ENCODE data around the gene TMX2. TPM values are rescaled to one million over a fixed set of nuclear protein-coding genes. Genes with fewer than 3 reads are reported as not detected.
"Not testable (repeated sequence)": the region's sequence is repeated elsewhere in the genome, so short reads cannot be mapped to it uniquely, and the experiment has no call there.

Gene TMX2
- polyA plus RNA-seq, 4 donors: 43.4 to 152 (median 81.3) TPM

DNA sequence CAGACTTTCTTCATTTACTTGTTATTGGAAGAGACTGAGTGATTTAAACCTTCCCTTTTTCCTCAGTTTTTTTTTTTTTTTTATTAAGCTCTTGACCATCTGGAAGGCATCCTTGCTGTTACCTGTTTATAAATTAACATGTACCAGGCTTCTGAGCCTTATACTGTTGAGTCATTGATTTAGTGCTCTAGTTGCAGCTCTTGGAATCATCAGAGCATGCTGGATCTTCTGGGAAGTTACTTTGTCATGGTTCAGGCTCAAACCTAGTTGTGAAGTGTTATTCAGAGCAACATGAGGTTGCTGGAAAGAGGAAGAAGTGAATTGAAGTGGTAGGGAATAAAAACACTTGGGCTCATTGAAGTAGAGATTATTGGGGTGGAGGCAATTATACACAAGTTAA lies 38.1 kb upstream of the TMX2 start:
- DNase-seq (no peak), FAIRE-seq (no peak)
- no peak overlapping the region for H3K4me3 ChIP-seq (ENCODE audit: low read depth in 1 of 3, low read length in 3 of 3)
- peaks cover 0 to 10% (median 3%) of the 10 kb centered on the region in 3 donors for H3K4me1 ChIP-seq (ENCODE audit: control insufficient read depth in 3 of 3, insufficient read depth in 2 of 3, low read depth in 1 of 3, low read length in 2 of 3)
- peaks cover 7 to 18% (median 17%) of the 10 kb centered on the region in 3 donors for H3K36me3 ChIP-seq (ENCODE audit: control insufficient read depth in 3 of 3, insufficient read depth in 2 of 3, low read depth in 1 of 3, low read length in 3 of 3)
- no peaks in the 10 kb centered on the region for H3K9me3 ChIP-seq (ENCODE audit: control insufficient read depth in 2 of 2, insufficient read depth in 1 of 2, low read depth in 1 of 2, low read length in 1 of 2)
- H3K27me3 ChIP-seq (ENCODE audit: control insufficient read depth in 3 of 3, insufficient read depth in 3 of 3, low read length in 3 of 3): no peaks in the 10 kb centered on the region
- H3K27ac ChIP-seq (ENCODE audit: low read depth in 1 of 3, low read length in 2 of 3): no peak overlapping the region

DNA sequence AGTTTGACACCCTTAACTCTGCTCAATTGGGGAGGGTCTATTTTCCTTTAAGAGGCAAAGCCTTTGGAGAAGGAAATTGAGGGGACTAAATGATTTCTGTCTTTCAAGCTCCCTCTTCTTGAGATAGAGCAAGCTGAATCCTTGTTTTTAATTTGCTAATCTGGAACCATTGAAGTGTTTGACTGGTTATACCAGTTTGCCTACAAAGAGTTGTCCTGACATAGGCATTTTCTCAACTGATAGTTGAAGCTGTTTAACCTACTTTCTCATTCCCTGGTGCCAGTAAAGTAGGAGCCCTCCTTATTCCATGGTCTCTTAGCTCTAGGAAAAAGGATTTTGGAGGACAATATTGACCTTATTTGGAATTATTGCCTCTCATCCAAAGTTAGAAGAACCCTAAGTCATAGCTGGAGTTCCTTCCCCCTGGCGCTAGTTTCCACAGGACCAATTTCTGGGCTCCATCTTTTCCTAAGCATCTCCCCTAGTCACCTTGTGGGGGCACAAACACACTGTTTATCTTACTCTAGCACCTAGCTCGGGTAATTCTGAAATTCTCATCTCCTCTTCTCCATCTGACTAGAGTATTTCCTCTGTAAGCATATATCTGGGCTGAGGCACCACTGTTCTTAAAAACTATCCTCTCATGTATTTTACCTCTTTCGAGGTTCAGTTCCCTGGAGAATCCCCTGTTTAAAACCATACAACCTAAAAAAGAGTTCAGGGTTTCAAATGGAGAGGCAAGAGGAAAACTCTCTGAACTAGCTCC lies 37.0 kb upstream of the TMX2 start:
- Histone ChIP-seq H3K9me3 (ENCODE audit: control insufficient read depth in 2 of 2, insufficient read depth in 1 of 2, low read depth in 1 of 2, low read length in 1 of 2) (no peaks in the 10 kb centered on the region), H3K4me3 (ENCODE audit: low read depth in 1 of 3, low read length in 3 of 3) (no peak overlapping the region), H3K36me3 (ENCODE audit: control insufficient read depth in 3 of 3, insufficient read depth in 2 of 3, low read depth in 1 of 3, low read length in 3 of 3) (peaks cover 7 to 21% (median 18%) of the 10 kb centered on the region in 3 donors), H3K4me1 (ENCODE audit: control insufficient read depth in 3 of 3, insufficient read depth in 2 of 3, low read depth in 1 of 3, low read length in 2 of 3) (peaks cover 0 to 12% (median 0%) of the 10 kb centered on the region in 3 donors), H3K27ac (ENCODE audit: low read depth in 1 of 3, low read length in 2 of 3) (no peak overlapping the region), H3K27me3 (ENCODE audit: control insufficient read depth in 3 of 3, insufficient read depth in 3 of 3, low read length in 3 of 3) (no peaks in the 10 kb centered on the region)
- no peak for FAIRE-seq
- no peak for DNase-seq
- 78 to 90% (median 80%) methylated on average over 3 of the region's 3 CpGs for WGBS, 3 donors

DNA sequence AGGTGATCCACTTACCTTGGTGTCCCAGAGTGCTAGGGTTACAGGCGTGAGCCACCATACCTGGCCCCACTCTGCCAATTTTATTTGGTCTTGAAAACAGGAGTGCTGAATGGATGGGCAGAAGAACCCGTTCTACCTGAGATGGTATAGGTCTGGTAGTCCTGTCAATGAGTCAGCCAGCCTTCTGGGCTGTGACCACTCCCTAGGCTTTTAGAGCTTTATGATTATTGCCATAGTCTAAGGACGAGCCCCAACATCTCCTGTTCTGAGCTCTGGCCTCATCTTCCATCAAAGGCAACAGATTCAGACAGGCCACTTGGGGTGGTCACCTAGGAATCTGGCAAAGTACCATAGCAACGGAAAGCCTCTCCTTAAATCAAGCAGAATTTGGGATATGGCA lies 33.0 kb upstream of the TMX2 start:
- no peak for FAIRE-seq
- no peak overlapping the region for H3K4me3 ChIP-seq (ENCODE audit: low read depth in 1 of 3, low read length in 3 of 3)
- H3K4me1 ChIP-seq (ENCODE audit: control insufficient read depth in 3 of 3, insufficient read depth in 2 of 3, low read depth in 1 of 3, low read length in 2 of 3): peaks cover 0 to 11% (median 0%) of the 10 kb centered on the region in 3 donors
- H3K9me3 ChIP-seq (ENCODE audit: control insufficient read depth in 2 of 2, insufficient read depth in 1 of 2, low read depth in 1 of 2, low read length in 1 of 2): no peaks in the 10 kb centered on the region
- H3K36me3 ChIP-seq (ENCODE audit: control insufficient read depth in 3 of 3, insufficient read depth in 2 of 3, low read depth in 1 of 3, low read length in 3 of 3): peaks cover 6 to 20% (median 15%) of the 10 kb centered on the region in 3 donors
- 54 to 83% (median 67%) methylated on average over 4 of the region's 4 CpGs for WGBS, 3 donors
- no peaks in the 10 kb centered on the region for H3K27me3 ChIP-seq (ENCODE audit: control insufficient read depth in 3 of 3, insufficient read depth in 3 of 3, low read length in 3 of 3)
- H3K27ac ChIP-seq (ENCODE audit: low read depth in 1 of 3, low read length in 2 of 3): peak overlapping the region in 2 of 3 donors; percentile 5 to 57
- DNase-seq: peak in 1 of 2 donors; percentile 45

DNA sequence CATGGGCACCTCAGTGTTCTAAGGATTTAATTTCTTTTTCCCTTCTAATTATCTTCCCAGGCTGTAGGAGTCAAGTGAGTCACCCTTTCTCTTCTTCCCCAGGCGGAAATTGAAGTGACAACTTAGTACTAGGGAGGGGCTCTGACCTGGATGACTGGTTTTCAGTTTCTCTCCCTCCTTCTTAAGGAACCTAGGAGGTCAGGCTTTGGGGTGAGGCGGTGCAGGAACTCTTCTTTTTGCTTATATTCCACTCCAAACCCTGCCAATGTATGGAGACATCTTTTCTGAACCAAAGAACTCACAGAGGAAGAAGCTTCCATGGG lies 31.9 kb upstream of the TMX2 start:
- Histone ChIP-seq H3K27me3 (ENCODE audit: control insufficient read depth in 3 of 3, insufficient read depth in 3 of 3, low read length in 3 of 3) (no peaks in the 10 kb centered on the region), H3K9me3 (ENCODE audit: control insufficient read depth in 2 of 2, insufficient read depth in 1 of 2, low read depth in 1 of 2, low read length in 1 of 2) (no peaks in the 10 kb centered on the region), H3K36me3 (ENCODE audit: control insufficient read depth in 3 of 3, insufficient read depth in 2 of 3, low read depth in 1 of 3, low read length in 3 of 3) (peaks cover 12 to 30% (median 12%) of the 10 kb centered on the region in 3 donors), H3K4me3 (ENCODE audit: low read depth in 1 of 3, low read length in 3 of 3) (no peak overlapping the region), H3K27ac (ENCODE audit: low read depth in 1 of 3, low read length in 2 of 3) (peak overlapping the region in 2 of 3 donors; percentile 24 to 57), H3K4me1 (ENCODE audit: control insufficient read depth in 3 of 3, insufficient read depth in 2 of 3, low read depth in 1 of 3, low read length in 2 of 3) (peaks cover 0 to 10% (median 0%) of the 10 kb centered on the region in 3 donors)
- 53 to 67% (median 65%) methylated on average over 2 of the region's 2 CpGs for WGBS, 3 donors
- peak in 1 of 2 donors; percentile 72 for DNase-seq
- FAIRE-seq: no peak

DNA sequence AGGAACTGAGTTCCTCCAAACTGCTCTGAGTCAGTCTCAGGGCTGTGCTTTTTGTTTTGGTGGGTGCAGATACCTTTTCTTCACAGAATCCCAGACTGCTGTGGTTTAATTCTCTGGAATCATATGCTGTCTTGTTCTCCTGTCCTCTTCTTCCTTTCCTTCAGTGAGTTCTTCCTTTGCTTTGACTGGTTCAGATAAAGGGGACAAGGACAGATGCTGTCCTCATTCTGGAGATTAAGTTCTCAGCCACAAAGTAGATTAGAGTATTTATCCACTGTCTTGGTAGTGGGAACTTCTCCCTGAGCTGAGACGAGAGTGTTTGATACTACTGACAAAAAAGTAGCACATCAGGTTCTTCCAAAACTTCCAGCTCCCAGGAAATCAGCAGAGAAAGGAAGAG lies 31.2 kb upstream of the TMX2 start:
- FAIRE-seq: no peak
- Histone ChIP-seq H3K36me3 (ENCODE audit: control insufficient read depth in 3 of 3, insufficient read depth in 2 of 3, low read depth in 1 of 3, low read length in 3 of 3) (peaks cover 6 to 36% (median 11%) of the 10 kb centered on the region in 3 donors), H3K4me3 (ENCODE audit: low read depth in 1 of 3, low read length in 3 of 3) (no peak overlapping the region), H3K27me3 (ENCODE audit: control insufficient read depth in 3 of 3, insufficient read depth in 3 of 3, low read length in 3 of 3) (no peaks in the 10 kb centered on the region), H3K4me1 (ENCODE audit: control insufficient read depth in 3 of 3, insufficient read depth in 2 of 3, low read depth in 1 of 3, low read length in 2 of 3) (peaks cover 0 to 6% (median 0%) of the 10 kb centered on the region in 3 donors), H3K9me3 (ENCODE audit: control insufficient read depth in 2 of 2, insufficient read depth in 1 of 2, low read depth in 1 of 2, low read length in 1 of 2) (no peaks in the 10 kb centered on the region), H3K27ac (ENCODE audit: low read depth in 1 of 3, low read length in 2 of 3) (no peak overlapping the region)
- 71 to 79% (median 75%) methylated on average over 1 of the region's 1 CpG for WGBS, 3 donors
- no peak for DNase-seq

DNA sequence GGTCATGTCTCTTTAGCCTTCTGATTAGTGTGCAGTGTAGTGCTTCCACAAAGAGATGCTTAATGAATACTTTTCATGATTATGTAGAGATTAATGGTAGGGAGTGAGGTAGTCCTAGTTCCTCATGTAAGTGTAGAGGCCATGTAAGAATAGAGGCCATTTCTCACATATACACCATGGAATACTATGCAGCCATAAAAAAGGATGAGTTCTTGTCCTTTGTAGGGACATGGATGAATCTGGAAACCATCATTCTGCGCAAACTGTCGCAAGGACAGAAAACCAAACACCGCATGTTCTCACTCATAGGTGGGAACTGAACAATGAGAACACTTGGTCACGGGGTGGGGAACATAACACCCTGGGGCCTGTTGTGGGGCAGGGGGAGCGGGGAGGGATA lies 21.9 kb upstream of the TMX2 start:
- H3K9me3 ChIP-seq (ENCODE audit: control insufficient read depth in 2 of 2, insufficient read depth in 1 of 2, low read depth in 1 of 2, low read length in 1 of 2); H3K27me3 ChIP-seq (ENCODE audit: control insufficient read depth in 3 of 3, insufficient read depth in 3 of 3, low read length in 3 of 3); H3K4me3 ChIP-seq (ENCODE audit: low read depth in 1 of 3, low read length in 3 of 3); H3K4me1 ChIP-seq (ENCODE audit: control insufficient read depth in 3 of 3, insufficient read depth in 2 of 3, low read depth in 1 of 3, low read length in 2 of 3); DNase-seq; FAIRE-seq; H3K27ac ChIP-seq (ENCODE audit: low read depth in 1 of 3, low read length in 2 of 3): not testable (repeated sequence)
- H3K36me3 ChIP-seq (ENCODE audit: control insufficient read depth in 3 of 3, insufficient read depth in 2 of 3, low read depth in 1 of 3, low read length in 3 of 3): peaks cover 12 to 72% (median 28%) of the 10 kb centered on the region in 3 donors
- WGBS, 3 donors: 99 to 100% (median 99%) methylated on average over 5 of the region's 5 CpGs

DNA sequence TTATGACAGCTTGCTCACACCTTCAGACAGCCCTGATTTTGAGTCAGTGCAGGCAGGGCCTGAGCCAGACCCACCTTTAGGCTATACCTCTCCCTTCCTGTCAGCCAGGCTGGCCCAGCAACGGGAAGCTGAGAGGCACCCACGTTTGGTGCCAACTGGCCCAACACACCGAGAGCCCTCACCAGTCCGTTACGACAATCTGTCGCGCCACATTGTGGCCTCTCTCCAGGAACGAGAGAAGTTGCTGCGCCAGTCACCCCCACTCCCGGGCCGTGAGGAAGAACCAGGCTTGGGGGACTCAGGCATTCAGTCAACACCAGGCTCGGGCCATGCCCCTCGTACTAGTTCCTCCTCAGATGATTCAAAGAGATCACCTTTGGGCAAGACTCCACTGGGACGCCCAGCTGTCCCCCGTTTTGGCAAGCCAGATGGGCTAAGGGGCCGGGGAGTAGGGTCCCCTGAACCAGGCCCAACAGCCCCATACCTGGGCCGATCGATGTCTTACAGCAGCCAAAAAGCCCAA lies 13.5 kb upstream of the TMX2 start:
- H3K4me1 ChIP-seq (ENCODE audit: control insufficient read depth in 3 of 3, insufficient read depth in 2 of 3, low read depth in 1 of 3, low read length in 2 of 3): no peaks in the 10 kb centered on the region
- no peak for FAIRE-seq
- no peak for DNase-seq
- no peaks in the 10 kb centered on the region for H3K27me3 ChIP-seq (ENCODE audit: control insufficient read depth in 3 of 3, insufficient read depth in 3 of 3, low read length in 3 of 3)
- 93 to 94% (median 93%) methylated on average over 18 of the region's 18 CpGs for WGBS, 3 donors
- no peaks in the 10 kb centered on the region for H3K9me3 ChIP-seq (ENCODE audit: control insufficient read depth in 2 of 2, insufficient read depth in 1 of 2, low read depth in 1 of 2, low read length in 1 of 2)
- H3K4me3 ChIP-seq (ENCODE audit: low read depth in 1 of 3, low read length in 3 of 3): no peak overlapping the region
- H3K27ac ChIP-seq (ENCODE audit: low read depth in 1 of 3, low read length in 2 of 3): no peak overlapping the region
- peaks cover 40 to 73% (median 41%) of the 10 kb centered on the region in 3 donors for H3K36me3 ChIP-seq (ENCODE audit: control insufficient read depth in 3 of 3, insufficient read depth in 2 of 3, low read depth in 1 of 3, low read length in 3 of 3)

DNA sequence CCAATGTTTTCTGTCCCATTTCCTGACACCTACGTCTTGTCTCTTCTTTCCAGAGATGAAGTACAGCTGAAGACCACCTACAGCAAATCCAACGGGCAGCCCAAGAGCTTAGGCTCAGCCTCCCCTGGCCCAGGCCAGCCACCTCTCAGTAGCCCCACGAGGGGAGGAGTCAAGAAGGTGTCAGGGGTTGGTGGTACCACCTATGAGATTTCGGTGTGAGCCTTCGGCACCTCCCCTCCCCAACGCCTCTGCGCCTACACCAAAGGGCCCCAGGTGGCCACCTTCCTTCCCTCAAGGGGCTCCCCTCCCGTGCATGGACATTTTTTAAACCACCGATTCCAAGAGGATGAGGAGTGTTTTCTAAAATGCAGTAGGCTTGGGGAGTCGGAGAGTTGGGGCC lies 12.6 kb upstream of the TMX2 start:
- Histone ChIP-seq H3K9me3 (ENCODE audit: control insufficient read depth in 2 of 2, insufficient read depth in 1 of 2, low read depth in 1 of 2, low read length in 1 of 2) (no peaks in the 10 kb centered on the region), H3K4me3 (ENCODE audit: low read depth in 1 of 3, low read length in 3 of 3) (no peak overlapping the region), H3K27me3 (ENCODE audit: control insufficient read depth in 3 of 3, insufficient read depth in 3 of 3, low read length in 3 of 3) (no peaks in the 10 kb centered on the region), H3K27ac (ENCODE audit: low read depth in 1 of 3, low read length in 2 of 3) (no peak overlapping the region), H3K36me3 (ENCODE audit: control insufficient read depth in 3 of 3, insufficient read depth in 2 of 3, low read depth in 1 of 3, low read length in 3 of 3) (peaks cover 37 to 71% (median 44%) of the 10 kb centered on the region in 3 donors), H3K4me1 (ENCODE audit: control insufficient read depth in 3 of 3, insufficient read depth in 2 of 3, low read depth in 1 of 3, low read length in 2 of 3) (no peaks in the 10 kb centered on the region)
- 88 to 92% (median 88%) methylated on average over 10 of the region's 10 CpGs for WGBS, 3 donors
- FAIRE-seq: no peak
- DNase-seq: no peak

Data from small intestine (tissue), 7 donors.